GM12801 (cell line): ENCODE measurements around the gene KRT7.

Experiments
- CTCF ChIP-seq: IDR thresholded peaks from one replicate; pipeline ENCODE4 v1.5.1; 2011; ENCODE audit warnings: control low read depth; ENCODE audit not compliant: insufficient read length; ENCODE audit errors: extremely low read depth

KRT7 gene

DNA sequence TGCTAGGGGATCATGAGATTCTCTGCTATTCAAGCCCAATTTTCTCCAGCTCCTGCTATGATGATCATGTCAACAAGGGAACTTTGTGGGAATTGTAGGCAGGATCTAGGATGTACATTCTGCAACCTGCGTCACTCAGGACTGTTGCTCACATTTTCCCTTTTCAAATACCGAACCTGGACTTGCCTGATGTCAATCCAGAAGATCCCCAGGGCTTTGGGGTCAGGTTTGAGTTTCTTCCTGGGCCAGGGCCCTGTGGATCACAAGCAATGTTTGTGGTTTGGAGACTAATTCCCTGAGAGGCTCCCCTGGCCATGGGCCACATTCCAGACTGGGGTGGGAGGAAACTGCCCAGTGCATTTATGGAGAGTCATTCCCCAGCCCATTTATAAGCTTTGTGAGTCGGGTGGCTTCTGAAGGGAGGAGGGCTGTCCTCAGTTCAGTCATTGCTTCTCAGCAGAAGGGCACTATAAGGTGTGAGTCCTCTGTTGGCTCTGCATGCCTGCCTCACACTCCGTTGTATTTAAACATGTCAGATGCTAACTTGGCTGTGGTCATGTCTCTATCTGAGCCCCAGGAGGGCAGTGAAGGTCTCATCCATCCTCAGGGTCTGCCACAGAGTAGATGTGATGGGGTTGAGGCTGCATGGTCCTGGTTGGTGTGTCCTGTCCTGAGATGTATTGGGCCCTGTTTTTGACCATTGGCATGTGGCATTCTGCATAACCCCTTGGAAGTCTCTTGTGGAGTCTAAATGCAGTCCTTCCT lies 47.9 kb downstream of the KRT7 start:
- no peak for TF ChIP-seq CTCF

- TF ChIP-seq CTCF = no peak
These were observed 51.6 kb downstream of the KRT7 start for GRCh38 chr12:52284562-52285171.

DNA sequence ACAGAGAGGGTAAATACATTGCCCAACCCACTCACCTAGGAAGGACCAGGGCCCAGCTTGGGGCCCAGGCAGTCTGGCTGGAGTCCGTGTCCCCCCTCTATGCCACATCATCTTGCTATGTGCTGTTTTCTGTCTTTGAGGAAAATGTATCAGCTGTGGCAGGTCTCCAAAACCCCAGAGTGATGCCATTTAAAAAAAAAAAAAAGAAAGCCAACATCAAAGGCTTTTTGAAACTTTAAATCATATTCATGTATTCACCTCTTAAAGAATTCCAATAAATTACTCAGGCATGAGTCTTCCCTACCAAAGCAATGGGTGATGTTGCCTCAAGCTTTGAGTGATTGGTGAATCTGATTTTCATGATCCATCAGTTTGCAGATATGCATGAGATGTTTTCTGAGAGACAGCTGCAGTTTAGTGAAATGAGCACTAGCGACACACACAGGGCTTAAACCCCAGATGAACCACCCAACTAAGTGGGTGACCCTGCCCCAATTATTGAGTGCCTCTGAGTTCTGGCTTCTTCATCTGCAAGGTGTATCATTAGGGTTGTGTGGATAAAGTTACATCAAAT lies 52.2 kb downstream of the KRT7 start:
- no peak for TF ChIP-seq CTCF

GRCh38 chr12:52285851-52286530 lies 52.9 kb downstream of the KRT7 start:
- no peak for TF ChIP-seq CTCF

GRCh38 chr12:52291267-52291935 lies 58.4 kb downstream of the KRT7 start, which contains the start of gene KRT81:
Gene KRT81, minus strand, starts transcription at chr12:52291534. Its CDS starts 69 bp downstream, at chr12:52291465.
- TF ChIP-seq CTCF = no peak

GRCh38 chr12:52293926-52294325 lies 60.9 kb downstream of the KRT7 start:
- no peak for TF ChIP-seq CTCF

GRCh38 chr12:52294803-52295202 lies 61.8 kb downstream of the KRT7 start:
- TF ChIP-seq CTCF = no peak
